Measurements from ENCODE around the gene SLC17A1.

Gene SLC17A1

GRCh38 chr6:25830458-25830857 is 1.4 kb downstream of the SLC17A1 start:
- DNase-seq = no peak

GRCh38 chr6:25829375-25829774 is 2.5 kb downstream of the SLC17A1 start:
- DNase-seq = no peak

GRCh38 chr6:25821341-25821740 is 10.5 kb downstream of the SLC17A1 start:
- DNase-seq = no peak

- DNase-seq = no peak
Measured at GRCh38 chr6:25816252-25816651, 15.6 kb downstream of the SLC17A1 start.

GRCh38 chr6:25815194-25815593 is 16.7 kb downstream of the SLC17A1 start:
- no peak for DNase-seq

GRCh38 chr6:25804804-25805203 is 27.0 kb downstream of the SLC17A1 start:
- no peak for DNase-seq

- DNase-seq = no peak
Measured at GRCh38 chr6:25801436-25801835, 30.4 kb downstream of the SLC17A1 start.

GRCh38 chr6:25794784-25795183 is 37.1 kb downstream of the SLC17A1 start:
- DNase-seq = peak; percentile 3 to 54

- DNase-seq = no peak
Measured at GRCh38 chr6:25793970-25794369, 37.9 kb downstream of the SLC17A1 start.

- DNase-seq = no peak
Measured at GRCh38 chr6:25792016-25792415, 39.8 kb downstream of the SLC17A1 start.

- DNase-seq = no peak
Measured at GRCh38 chr6:25789475-25789874, 42.4 kb downstream of the SLC17A1 start.

- peak; percentile 4 to 35 for DNase-seq
Measured at GRCh38 chr6:25788305-25788922, 43.4 kb downstream of the SLC17A1 start.

- DNase-seq = no peak
Measured at GRCh38 chr6:25787428-25787827, 44.4 kb downstream of the SLC17A1 start.

- no peak for DNase-seq
Measured at GRCh38 chr6:25781134-25781533, 50.7 kb downstream of the SLC17A1 start.

GRCh38 chr6:25777856-25778649 is 53.8 kb downstream of the SLC17A1 start:
- DNase-seq = no peak

- DNase-seq = no peak
Measured at GRCh38 chr6:25777031-25777430, 54.8 kb downstream of the SLC17A1 start.

- DNase-seq = no peak
Measured at GRCh38 chr6:25774120-25774715, 57.6 kb downstream of the SLC17A1 start.

GRCh38 chr6:25769983-25770382 is 61.9 kb downstream of the SLC17A1 start:
- no peak for DNase-seq

GRCh38 chr6:25768566-25768965 is 63.3 kb downstream of the SLC17A1 start:
- no peak for DNase-seq

- DNase-seq = no peak
Measured at GRCh38 chr6:25764611-25765010, 67.2 kb downstream of the SLC17A1 start.

- DNase-seq = no peak
Measured at GRCh38 chr6:25757936-25758642, 73.8 kb downstream of the SLC17A1 start.

GRCh38 chr6:25756382-25757363 is 75.2 kb downstream of the SLC17A1 start:
- no peak for DNase-seq
